Fibroblast of skin of back (primary cell): Measurements from ENCODE around the gene TTC39C.
"Not testable (repeated sequence)": the region's sequence is repeated elsewhere in the genome, so short reads cannot be mapped to it uniquely, and the experiment has no call there.

Experiments
- DNase-seq: peaks from one replicate; pipeline ENCODE4 v3.0.0-alpha.2; 2013

The TTC39C gene

GRCh38 chr18:24018299-24018886, 3.8 kb downstream of the TTC39C start:
- DNase-seq: no peak

GRCh38 chr18:24019641-24020331, 5.2 kb downstream of the TTC39C start:
- DNase-seq: no peak

GRCh38 chr18:24021505-24021904, 7.0 kb downstream of the TTC39C start:
- no peak for DNase-seq

- peak; percentile 51 for DNase-seq
These were observed 7.6 kb downstream of the TTC39C start for GRCh38 chr18:24022161-24022560.

GRCh38 chr18:24023185-24023814, 8.7 kb downstream of the TTC39C start:
- no peak for DNase-seq

- no peak for DNase-seq
These were observed 9.9 kb downstream of the TTC39C start for GRCh38 chr18:24024425-24024824.

- DNase-seq: no peak
These were observed 11.9 kb downstream of the TTC39C start for GRCh38 chr18:24026457-24026856.

- peak; percentile 55 for DNase-seq
These were observed 12.7 kb downstream of the TTC39C start for GRCh38 chr18:24027156-24027827.

- not testable (repeated sequence) for DNase-seq
These were observed 14.4 kb downstream of the TTC39C start for GRCh38 chr18:24028946-24029345.

GRCh38 chr18:24031318-24031717, 16.8 kb downstream of the TTC39C start:
- DNase-seq: no peak

GRCh38 chr18:24031916-24032315, 17.4 kb downstream of the TTC39C start:
- no peak for DNase-seq

- DNase-seq: no peak
These were observed 19.3 kb downstream of the TTC39C start for GRCh38 chr18:24033641-24034412.

GRCh38 chr18:24035316-24035715, 20.8 kb downstream of the TTC39C start:
- DNase-seq: no peak

GRCh38 chr18:24039671-24040070, 25.1 kb downstream of the TTC39C start:
- no peak for DNase-seq

- DNase-seq: no peak
These were observed 27.1 kb downstream of the TTC39C start for GRCh38 chr18:24041691-24042090.

- DNase-seq: no peak
These were observed 28.8 kb downstream of the TTC39C start for GRCh38 chr18:24043403-24043802.

- no peak for DNase-seq
These were observed 33.7 kb downstream of the TTC39C start for GRCh38 chr18:24048261-24048660.

- DNase-seq: no peak
These were observed 34.6 kb downstream of the TTC39C start for GRCh38 chr18:24049142-24049541.

GRCh38 chr18:24051031-24051947, 36.7 kb downstream of the TTC39C start:
- no peak for DNase-seq

GRCh38 chr18:24052053-24052452, 37.5 kb downstream of the TTC39C start:
- no peak for DNase-seq

- no peak for DNase-seq
These were observed 38.7 kb downstream of the TTC39C start for GRCh38 chr18:24053211-24053610.

GRCh38 chr18:24054130-24054529, 39.6 kb downstream of the TTC39C start:
- no peak for DNase-seq
